ENCODE data around the gene FAM200B. TPM values are rescaled to one million over a fixed set of nuclear protein-coding genes. Genes with fewer than 3 reads are reported as not detected.

The FAM200B gene
- total and polyA plus RNA-seq, 4 donors: 11.8 to 45.7 (median 16.9) TPM

- H3K9ac ChIP-seq (ENCODE audit: low read depth in 1 of 2, low read length in 2 of 2): no peak overlapping the region
- no peak for TF ChIP-seq EGR1 (IDR thresholded peaks at IDR 0.05; ENCODE audit: low read depth in 2 of 2)
- no peak for TF ChIP-seq FOXA2 (IDR thresholded peaks at IDR 0.05)
- no peak for TF ChIP-seq MAX (IDR thresholded peaks at IDR 0.05)
- no peak for TF ChIP-seq YY1 (IDR thresholded peaks at IDR 0.05)
- no peak for TF ChIP-seq SP1 (IDR thresholded peaks at IDR 0.05)
- no peak for TF ChIP-seq GABPA (IDR thresholded peaks at IDR 0.05 in 1 of 2, conservative IDR thresholded peaks at IDR 0.05 in 1 of 2)
- H3K27me3 ChIP-seq (ENCODE audit: control insufficient read depth in 4 of 4, insufficient read depth in 4 of 4, low read length in 3 of 4): no peaks in the 10 kb centered on the region
- no peak for DNase-seq (ENCODE audit: low spot score)
- H3K9me3 ChIP-seq (ENCODE audit: control insufficient read depth in 4 of 4, low read length in 3 of 4): no peaks in the 10 kb centered on the region
- H3K4me1 ChIP-seq (ENCODE audit: control insufficient read depth in 4 of 4, insufficient read depth in 4 of 4, low read length in 3 of 4): peaks cover 4 to 17% (median 8%) of the 10 kb centered on the region in 4 donors
- no peak overlapping the region for H3K27ac ChIP-seq (ENCODE audit: low read depth in 1 of 2, low read length in 2 of 2)
- H3K4me3 ChIP-seq (ENCODE audit: low read depth in 1 of 3, low read length in 3 of 3): no peak overlapping the region
- no peaks in the 10 kb centered on the region for H3K36me3 ChIP-seq (ENCODE audit: control insufficient read depth in 4 of 4, insufficient read depth in 3 of 4, low read depth in 1 of 4, low read length in 3 of 4)
These were observed 22.5 kb downstream of the FAM200B start for GRCh38 chr4:15704129-15704528.

- H3K36me3 ChIP-seq (ENCODE audit: control insufficient read depth in 4 of 4, insufficient read depth in 3 of 4, low read depth in 1 of 4, low read length in 3 of 4): no peaks in the 10 kb centered on the region
- no peak for TF ChIP-seq ZBTB33 (IDR thresholded peaks at IDR 0.05)
- no peak overlapping the region for H3K9ac ChIP-seq (ENCODE audit: low read depth in 1 of 2, low read length in 2 of 2)
- H3K27ac ChIP-seq (ENCODE audit: low read depth in 1 of 2, low read length in 2 of 2): no peak overlapping the region
- no peak overlapping the region for H3K4me3 ChIP-seq (ENCODE audit: low read depth in 1 of 3, low read length in 3 of 3)
- DNase-seq (ENCODE audit: low spot score): no peak
- H3K4me1 ChIP-seq (ENCODE audit: control insufficient read depth in 4 of 4, insufficient read depth in 4 of 4, low read length in 3 of 4): peaks cover 0 to 2% (median under 1%) of the 10 kb centered on the region in 4 donors
- H3K9me3 ChIP-seq (ENCODE audit: control insufficient read depth in 4 of 4, low read length in 3 of 4): no peaks in the 10 kb centered on the region
- WGBS: 51% methylated on average over 3 of the region's 3 CpGs
- H3K27me3 ChIP-seq (ENCODE audit: control insufficient read depth in 4 of 4, insufficient read depth in 4 of 4, low read length in 3 of 4): no peaks in the 10 kb centered on the region
These were observed 25.2 kb downstream of the FAM200B start for GRCh38 chr4:15706646-15707362.

- DNase-seq (ENCODE audit: low spot score): no peak
- Histone ChIP-seq H3K9me3 (ENCODE audit: control insufficient read depth in 4 of 4, low read length in 3 of 4) (no peaks in the 10 kb centered on the region), H3K27ac (ENCODE audit: low read depth in 1 of 2, low read length in 2 of 2) (no peak overlapping the region)
These were observed 25.7 kb downstream of the FAM200B start for GRCh38 chr4:15707363-15707715.

More at GRCh38 chr4:15707363-15707715, 25.7 kb downstream of the FAM200B start:
- WGBS: 48% methylated on average over 7 of the region's 7 CpGs
- Histone ChIP-seq H3K4me1 (ENCODE audit: control insufficient read depth in 4 of 4, insufficient read depth in 4 of 4, low read length in 3 of 4) (no peaks in the 10 kb centered on the region), H3K36me3 (ENCODE audit: control insufficient read depth in 4 of 4, insufficient read depth in 3 of 4, low read depth in 1 of 4, low read length in 3 of 4) (no peaks in the 10 kb centered on the region), H3K27me3 (ENCODE audit: control insufficient read depth in 4 of 4, insufficient read depth in 4 of 4, low read length in 3 of 4) (no peaks in the 10 kb centered on the region), H3K9ac (ENCODE audit: low read depth in 1 of 2, low read length in 2 of 2) (no peak overlapping the region), H3K4me3 (ENCODE audit: low read depth in 1 of 3, low read length in 3 of 3) (no peak overlapping the region)
- TF ChIP-seq ZBTB33 (IDR thresholded peaks at IDR 0.05) (no peak), GABPA (IDR thresholded peaks at IDR 0.05 in 1 of 2, conservative IDR thresholded peaks at IDR 0.05 in 1 of 2) (no peak), HNF4G (IDR thresholded peaks at IDR 0.05) (no peak), EGR1 (IDR thresholded peaks at IDR 0.05; ENCODE audit: low read depth in 2 of 2) (no peak), MAX (IDR thresholded peaks at IDR 0.05) (no peak), FOXA2 (IDR thresholded peaks at IDR 0.05) (no peak), NR2F2 (IDR thresholded peaks at IDR 0.05) (no peak), HNF4A (conservative IDR thresholded peaks at IDR 0.05) (peak in 1 of 2 donors; percentile 23)
